PC-3 (cell line): ENCODE measurements around the gene ST3GAL3. TPM values are rescaled to one million over a fixed set of nuclear protein-coding genes. Genes with fewer than 3 reads are reported as not detected.
A peak's percentile ranks its signal among the peaks of the same experiment; 100 is the strongest.

Experiments used
- ATAC-seq: fragments of 200-7000 bp; cut with Tn5 transposase; 2 replicates; pipeline ENCODE4 v1.9.1; 2020; ENCODE audit warnings: mild to moderate bottlenecking, moderate library complexity
- BruUV-seq: library from RNA; stranded (reverse); fragments of 400-500 nt; replicated peaks from 2 replicates; lab custom pipeline; 2021; lab: Mats Ljungman, UMichigan
- CTCF ChIA-PET: fragments of 300-600 bp; sonication (Branson Sonifier 250); formaldehyde crosslinking; loops from one replicate; lab custom pipeline; 2022; ENCODE audit warnings: antibody characterized with exemption; lab: Charles Lee
- POLR2A ChIA-PET: fragments of 300-600 bp; sonication (Branson Sonifier 250); formaldehyde crosslinking; loops from one replicate; lab custom pipeline; 2022; ENCODE audit warnings: antibody characterized with exemption; ENCODE audit not compliant: unreplicated experiment; lab: Charles Lee
- DNase-seq: peaks from one replicate; pipeline ENCODE4 v3.0.0-alpha.2; 2015
- H2AFZ ChIP-seq: fragments of 300-600 bp; sonication (generic); 2 replicates; pipeline ENCODE4 v1.6.0; 2016; ENCODE audit warnings: antibody characterized with exemption, low read length
- H3F3A ChIP-seq: fragments of 300-600 bp; sonication (generic); one replicate; pipeline ENCODE4 v1.6.0; 2017; ENCODE audit warnings: antibody characterized with exemption, low read length, control low read depth, mild to moderate bottlenecking; ENCODE audit not compliant: unreplicated experiment
- H3K27ac ChIP-seq: fragments of 300-600 bp; sonication (generic); 2 replicates; pipeline ENCODE4 v1.5.1; 2016; ENCODE audit warnings: mild to moderate bottlenecking, low read length
- H3K27me3 ChIP-seq: fragments of 300-600 bp; sonication (generic); 2 replicates; pipeline ENCODE4 v1.6.1; 2016; ENCODE audit warnings: low read length, mixed read lengths
- H3K36me3 ChIP-seq: fragments of 300-600 bp; sonication (generic); 2 replicates; pipeline ENCODE4 v1.6.1; 2016; ENCODE audit warnings: low read depth, mixed run types, low read length, mixed read lengths
- H3K4me1 ChIP-seq: fragments of 300-600 bp; sonication (generic); 2 replicates; pipeline ENCODE4 v1.5.1; 2016; ENCODE audit warnings: low read length; ENCODE audit not compliant: insufficient read depth
- H3K4me2 ChIP-seq: fragments of 300-600 bp; sonication (generic); 2 replicates; pipeline ENCODE4 v1.6.0; 2016; ENCODE audit warnings: low read length
- H3K4me3 ChIP-seq: fragments of 300-600 bp; sonication (generic); 2 replicates; pipeline ENCODE4 v1.5.1; 2016; ENCODE audit warnings: mild to moderate bottlenecking, low read length, mixed read lengths
- H3K79me2 ChIP-seq: fragments of 300-600 bp; sonication (generic); 2 replicates; pipeline ENCODE4 v1.6.1; 2017; ENCODE audit warnings: low read length, mixed read lengths
- H3K9ac ChIP-seq: fragments of 300-600 bp; sonication (generic); 2 replicates; pipeline ENCODE4 v1.6.0; 2016; ENCODE audit warnings: mild to moderate bottlenecking, low read length
- H3K9me2 ChIP-seq: fragments of 300-600 bp; sonication (generic); replicated peaks from 2 replicates; pipeline ENCODE4 v1.6.1; 2016; ENCODE audit warnings: mixed run types, low read length, mixed read lengths
- H3K9me3 ChIP-seq: fragments of 300-600 bp; sonication (generic); 2 replicates; pipeline ENCODE4 v1.6.1; 2016; ENCODE audit warnings: low read length, mixed read lengths
- H4K20me1 ChIP-seq: fragments of 300-600 bp; sonication (generic); 2 replicates; pipeline ENCODE4 v1.6.1; 2016; ENCODE audit warnings: low read length, mixed read lengths
- EZH2 ChIP-seq: fragments of 300-600 bp; sonication (generic); IDR thresholded peaks from one replicate; pipeline ENCODE4 v1.6.1; 2017; ENCODE audit warnings: antibody characterized with exemption, mild to moderate bottlenecking, low read length; ENCODE audit not compliant: unreplicated experiment
- EZH2phosphoT487 ChIP-seq: fragments of 300-600 bp; sonication (generic); IDR thresholded peaks from 2 replicates; pipeline ENCODE4 v1.6.1; 2018; ENCODE audit warnings: mild to moderate bottlenecking, antibody characterized with exemption, low read length, borderline replicate concordance
- intact Hi-C: fragments of 100-400 bp; cut with micrococcal nuclease; formaldehyde crosslinking; loops from 2 replicates; pipeline ENCODE4 v1.9.0; 2023
- total RNA-seq: library from RNA; depleted of rRNA; stranded (reverse); fragments of >200 nt; gene quantifications from 2 replicates; pipeline ENCODE4 v1.2.3, GENCODE V29; 2014
- TF ChIP-seq, protein P1 (sequence below): fragments of 300-600 bp; sonication (generic); conservative IDR thresholded peaks from 2 replicates; pipeline ENCODE4 v1.5.1; 2017; ENCODE audit warnings: antibody characterized with exemption, low read depth, mild to moderate bottlenecking, low read length

Gene ST3GAL3
- total RNA-seq, 1 experiment from 2014 or later: 9.0 TPM

DNA sequence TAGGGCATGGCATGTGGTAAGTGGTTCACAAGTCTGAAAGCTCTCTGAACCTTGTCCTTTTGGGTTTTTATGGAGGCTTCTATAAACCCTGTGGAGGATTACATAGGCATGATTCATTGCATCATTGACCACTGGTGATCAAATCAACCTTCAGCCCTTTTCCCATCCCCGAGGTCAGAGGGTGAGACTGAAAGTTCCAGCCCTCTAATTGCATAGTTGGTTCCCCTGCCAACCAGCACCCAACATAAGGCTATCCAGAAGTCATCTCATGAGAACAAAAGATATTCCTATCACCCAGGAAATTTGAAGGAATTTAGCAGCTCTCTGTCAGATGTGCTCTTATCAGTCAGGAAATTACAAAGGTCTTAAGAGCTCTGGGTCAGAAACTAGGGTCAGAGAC is 136.8 kb downstream of the ST3GAL3 start:
- no peak overlapping the region for H3K4me3 ChIP-seq
- peaks cover 18% of the 10 kb centered on the region for H3K4me1 ChIP-seq
- intact Hi-C loops: no loop called here
- no peak for TF ChIP-seq EZH2phosphoT487
- no peak for TF ChIP-seq EZH2
- TF ChIP-seq, protein P1, sequence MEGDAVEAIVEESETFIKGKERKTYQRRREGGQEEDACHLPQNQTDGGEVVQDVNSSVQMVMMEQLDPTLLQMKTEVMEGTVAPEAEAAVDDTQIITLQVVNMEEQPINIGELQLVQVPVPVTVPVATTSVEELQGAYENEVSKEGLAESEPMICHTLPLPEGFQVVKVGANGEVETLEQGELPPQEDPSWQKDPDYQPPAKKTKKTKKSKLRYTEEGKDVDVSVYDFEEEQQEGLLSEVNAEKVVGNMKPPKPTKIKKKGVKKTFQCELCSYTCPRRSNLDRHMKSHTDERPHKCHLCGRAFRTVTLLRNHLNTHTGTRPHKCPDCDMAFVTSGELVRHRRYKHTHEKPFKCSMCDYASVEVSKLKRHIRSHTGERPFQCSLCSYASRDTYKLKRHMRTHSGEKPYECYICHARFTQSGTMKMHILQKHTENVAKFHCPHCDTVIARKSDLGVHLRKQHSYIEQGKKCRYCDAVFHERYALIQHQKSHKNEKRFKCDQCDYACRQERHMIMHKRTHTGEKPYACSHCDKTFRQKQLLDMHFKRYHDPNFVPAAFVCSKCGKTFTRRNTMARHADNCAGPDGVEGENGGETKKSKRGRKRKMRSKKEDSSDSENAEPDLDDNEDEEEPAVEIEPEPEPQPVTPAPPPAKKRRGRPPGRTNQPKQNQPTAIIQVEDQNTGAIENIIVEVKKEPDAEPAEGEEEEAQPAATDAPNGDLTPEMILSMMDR: no peak
- no peak overlapping the region for H3K27ac ChIP-seq
- H3K27me3 ChIP-seq: no peaks in the 10 kb centered on the region
- CTCF ChIA-PET: no interaction called here
- no peaks in the 10 kb centered on the region for H3K9me3 ChIP-seq
- H3K9ac ChIP-seq: no peak overlapping the region
- ATAC-seq (no peak), DNase-seq (peak; percentile 28)
- H4K20me1 ChIP-seq: no peaks in the 10 kb centered on the region
- no peak overlapping the region for H2AFZ ChIP-seq
- no peak overlapping the region for H3K4me2 ChIP-seq
- POLR2A ChIA-PET: no interaction called here
- H3K79me2 ChIP-seq: no peaks in the 10 kb centered on the region
- no peaks in the 10 kb centered on the region for H3F3A ChIP-seq
- H3K9me2 ChIP-seq: no peaks in the 10 kb centered on the region
- H3K36me3 ChIP-seq: peaks cover 6% of the 10 kb centered on the region; the same call in 1 of the 2 replicates
- BruUV-seq: no TSS peak

DNA sequence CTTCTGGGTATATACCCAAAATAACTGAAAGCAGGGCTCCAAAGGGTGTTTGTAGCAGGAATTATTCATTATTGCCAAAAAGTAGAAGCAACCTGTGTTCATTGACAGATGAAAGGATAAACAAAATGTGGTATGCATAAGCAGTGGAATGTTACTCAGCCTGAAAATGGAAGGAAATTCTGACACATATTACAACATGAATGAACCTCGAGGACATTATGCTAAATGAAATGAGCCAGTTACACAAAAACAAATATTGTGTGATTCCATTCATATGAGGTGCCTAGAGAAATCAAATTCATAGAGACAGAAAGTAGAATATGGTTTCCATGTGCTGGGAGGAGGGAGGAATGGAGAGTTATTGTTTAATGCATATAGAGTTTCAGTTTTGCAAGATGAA is 140.0 kb downstream of the ST3GAL3 start:
- no peaks in the 10 kb centered on the region for H3F3A ChIP-seq
- H3K4me3 ChIP-seq: peak overlapping the region; percentile 48
- TF ChIP-seq EZH2phosphoT487 (no peak), EZH2 (no peak)
- TF ChIP-seq, protein P1: no peak
- DNase-seq: peak; percentile 35
- H3K9ac ChIP-seq: no peak overlapping the region
- peak; percentile 64 for ATAC-seq
- no peaks in the 10 kb centered on the region for H3K27me3 ChIP-seq
- no peaks in the 10 kb centered on the region for H4K20me1 ChIP-seq
- peak overlapping the region; percentile 37 for H2AFZ ChIP-seq
- no peaks in the 10 kb centered on the region for H3K9me3 ChIP-seq
- peak overlapping the region; percentile 74 for H3K4me2 ChIP-seq
- peak overlapping the region; percentile 37 for H3K27ac ChIP-seq
- CTCF ChIA-PET: no interaction called here
- no peaks in the 10 kb centered on the region for H3K79me2 ChIP-seq
- POLR2A ChIA-PET: no interaction called here
- intact Hi-C loops: loop anchor here (5.0 kb wide), 1 partner anchor 85 kb away; the partner anchor contains the start of gene ARTN
- H3K36me3 ChIP-seq: no peaks in the 10 kb centered on the region
- H3K9me2 ChIP-seq: no peaks in the 10 kb centered on the region
- no TSS peak for BruUV-seq
- peaks cover 18% of the 10 kb centered on the region for H3K4me1 ChIP-seq

DNA sequence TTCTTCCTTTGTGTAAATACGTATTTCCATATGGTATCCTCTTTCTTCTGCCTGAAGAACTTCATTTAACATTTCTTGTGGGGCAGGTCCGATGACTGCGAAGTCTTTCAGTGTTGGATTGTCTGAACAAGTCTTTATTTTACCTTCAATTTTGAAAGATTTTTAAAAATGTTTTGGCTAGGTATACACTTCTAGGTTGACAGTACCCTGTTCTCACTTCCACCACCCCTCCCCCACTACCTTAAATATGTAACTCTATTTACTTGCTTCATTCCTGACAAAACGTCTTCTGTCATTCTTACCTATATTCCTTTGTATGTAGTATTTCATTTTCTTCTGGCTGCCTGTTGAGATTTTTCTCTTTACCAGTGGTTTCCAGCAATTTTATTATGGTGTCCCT is 140.5 kb downstream of the ST3GAL3 start:
- ChIA-PET POLR2A (no interaction called here), CTCF (no interaction called here)
- Histone ChIP-seq H3K27ac (peak overlapping the region; percentile 37; the same call in 1 of the 2 replicates), H3K4me1 (peaks cover 21% of the 10 kb centered on the region), H2AFZ (0 out of 2 replicates have a peak overlapping the region, but pooled peaks have one; percentile 37), H3K9me2 (no peaks in the 10 kb centered on the region), H3K9me3 (no peaks in the 10 kb centered on the region), H3K4me3 (peak overlapping the region; percentile 48), H3K4me2 (peak overlapping the region; percentile 74), H3K27me3 (no peaks in the 10 kb centered on the region), H3K79me2 (no peaks in the 10 kb centered on the region), H3K9ac (no peak overlapping the region), H3F3A (no peaks in the 10 kb centered on the region), H4K20me1 (no peaks in the 10 kb centered on the region), H3K36me3 (no peaks in the 10 kb centered on the region)
- no peak for TF ChIP-seq EZH2phosphoT487
- TF ChIP-seq EZH2: no peak
- TF ChIP-seq, protein P1: no peak
- BruUV-seq: no TSS peak
- DNase-seq (peak; percentile 22), ATAC-seq (peak; percentile 59)
- intact Hi-C loops: loop anchor here (5.0 kb wide), 1 partner anchor 84 kb away; the partner anchor contains the start of gene ARTN
